Measurements from ENCODE around the gene TRIP11.

Gene TRIP11

GRCh38 chr14:91920526-91920925, 119.3 kb downstream of the TRIP11 start:
- H2BK15ac ChIP-seq (ENCODE audit: low read length): no peak overlapping the region
- H2BK5ac ChIP-seq (ENCODE audit: low read length): no peak overlapping the region
- H3K9me3 ChIP-seq (replicated peaks in 1 of 2; ENCODE audit: control insufficient read depth in 2 of 2, insufficient read depth in 1 of 2, low read depth in 1 of 2, low read length in 2 of 2): no peaks in the 10 kb centered on the region
- no peak overlapping the region for H3K27ac ChIP-seq (replicated peaks; ENCODE audit: low read length)
- DNase-seq (ENCODE audit: low spot score): no peak
- H2AFZ ChIP-seq (ENCODE audit: low read length): no peak overlapping the region
- peaks cover 0 to 1% of the 10 kb centered on the region in 2 donors for H3K4me1 ChIP-seq (ENCODE audit: control insufficient read depth in 2 of 2, insufficient read depth in 1 of 2, low read depth in 1 of 2, low read length in 2 of 2)
- H3K27me3 ChIP-seq (ENCODE audit: control insufficient read depth in 3 of 3, insufficient read depth in 3 of 3, low read depth in 1 of 3, low read length in 3 of 3): peaks cover 0 to 2% (median 0%) of the 10 kb centered on the region in 3 experiments
- no peaks in the 10 kb centered on the region for H3K79me1 ChIP-seq (ENCODE audit: low read depth, low read length)
- no peak overlapping the region for H2BK120ac ChIP-seq (ENCODE audit: low read depth, low read length)
- H2BK12ac ChIP-seq (ENCODE audit: low read length): no peak overlapping the region
- no peak overlapping the region for H2AK5ac ChIP-seq (ENCODE audit: low read depth, low read length)
- no peak overlapping the region for H3K9ac ChIP-seq (ENCODE audit: low read depth, low read length, poor library complexity)
- no peaks in the 10 kb centered on the region for H3K36me3 ChIP-seq (replicated peaks in 1 of 2; ENCODE audit: control insufficient read depth in 2 of 2, insufficient read depth in 2 of 2, low read length in 2 of 2)
- no peak overlapping the region for H3K18ac ChIP-seq (ENCODE audit: low read length)
- no CpG with 5 or more reads among the region's 3 CpGs for WGBS, 2 donors (ENCODE audit: extremely low coverage in 2 of 2, insufficient read length in 2 of 2, insufficient replicate concordance in 1 of 2)
- H3K23ac ChIP-seq (ENCODE audit: low read depth, low read length, poor library complexity): no peak overlapping the region
- no peak overlapping the region for H3K4me2 ChIP-seq (ENCODE audit: insufficient read depth, low read length, poor library complexity, severe bottlenecking)
- H3K4me3 ChIP-seq (ENCODE audit: low read length in 2 of 2): no peak overlapping the region
- H3K14ac ChIP-seq (ENCODE audit: low read length): no peak overlapping the region
- no peak overlapping the region for H3K4ac ChIP-seq (ENCODE audit: low read length)
- H4K91ac ChIP-seq (ENCODE audit: low read depth, low read length, poor library complexity): no peak overlapping the region
- no peak overlapping the region for H4K8ac ChIP-seq (ENCODE audit: low read depth, low read length)

GRCh38 chr14:91919814-91920213, 120.0 kb downstream of the TRIP11 start:
- Histone ChIP-seq H2BK120ac (ENCODE audit: low read depth, low read length) (no peak overlapping the region), H2AFZ (ENCODE audit: low read length) (no peak overlapping the region), H3K9me3 (replicated peaks in 1 of 2; ENCODE audit: control insufficient read depth in 2 of 2, insufficient read depth in 1 of 2, low read depth in 1 of 2, low read length in 2 of 2) (no peaks in the 10 kb centered on the region), H3K4ac (ENCODE audit: low read length) (no peak overlapping the region), H3K36me3 (replicated peaks in 1 of 2; ENCODE audit: control insufficient read depth in 2 of 2, insufficient read depth in 2 of 2, low read length in 2 of 2) (no peaks in the 10 kb centered on the region), H3K18ac (ENCODE audit: low read length) (no peak overlapping the region), H3K27ac (replicated peaks; ENCODE audit: low read length) (no peak overlapping the region), H4K8ac (ENCODE audit: low read depth, low read length) (no peak overlapping the region), H2BK5ac (ENCODE audit: low read length) (no peak overlapping the region), H3K4me2 (ENCODE audit: insufficient read depth, low read length, poor library complexity, severe bottlenecking) (no peak overlapping the region), H3K23ac (ENCODE audit: low read depth, low read length, poor library complexity) (no peak overlapping the region), H3K14ac (ENCODE audit: low read length) (no peak overlapping the region), H2AK5ac (ENCODE audit: low read depth, low read length) (no peak overlapping the region), H3K4me3 (ENCODE audit: low read length in 2 of 2) (no peak overlapping the region), H4K91ac (ENCODE audit: low read depth, low read length, poor library complexity) (no peak overlapping the region), H3K9ac (ENCODE audit: low read depth, low read length, poor library complexity) (no peak overlapping the region), H3K4me1 (ENCODE audit: control insufficient read depth in 2 of 2, insufficient read depth in 1 of 2, low read depth in 1 of 2, low read length in 2 of 2) (peaks cover 0 to 1% of the 10 kb centered on the region in 2 donors), H2BK12ac (ENCODE audit: low read length) (no peak overlapping the region), H3K27me3 (ENCODE audit: control insufficient read depth in 3 of 3, insufficient read depth in 3 of 3, low read depth in 1 of 3, low read length in 3 of 3) (no peaks in the 10 kb centered on the region), H3K79me1 (ENCODE audit: low read depth, low read length) (no peaks in the 10 kb centered on the region), H2BK15ac (ENCODE audit: low read length) (no peak overlapping the region)
- WGBS, 2 donors (ENCODE audit: extremely low coverage in 2 of 2, insufficient read length in 2 of 2, insufficient replicate concordance in 1 of 2): no CpG with 5 or more reads among the region's 4 CpGs
- no peak for DNase-seq (ENCODE audit: low spot score)

- H2AK5ac ChIP-seq (ENCODE audit: low read depth, low read length): no peak overlapping the region
- no peaks in the 10 kb centered on the region for H3K79me1 ChIP-seq (ENCODE audit: low read depth, low read length)
- H3K9me3 ChIP-seq (replicated peaks in 1 of 2; ENCODE audit: control insufficient read depth in 2 of 2, insufficient read depth in 1 of 2, low read depth in 1 of 2, low read length in 2 of 2): no peaks in the 10 kb centered on the region
- no peak overlapping the region for H3K18ac ChIP-seq (ENCODE audit: low read length)
- H2BK12ac ChIP-seq (ENCODE audit: low read length): no peak overlapping the region
- H3K4ac ChIP-seq (ENCODE audit: low read length): no peak overlapping the region
- no peak overlapping the region for H2BK5ac ChIP-seq (ENCODE audit: low read length)
- no peak overlapping the region for H3K4me2 ChIP-seq (ENCODE audit: insufficient read depth, low read length, poor library complexity, severe bottlenecking)
- H3K36me3 ChIP-seq (replicated peaks in 1 of 2; ENCODE audit: control insufficient read depth in 2 of 2, insufficient read depth in 2 of 2, low read length in 2 of 2): no peaks in the 10 kb centered on the region
- no peak for DNase-seq (ENCODE audit: low spot score)
- no peak overlapping the region for H4K91ac ChIP-seq (ENCODE audit: low read depth, low read length, poor library complexity)
- H3K9ac ChIP-seq (ENCODE audit: low read depth, low read length, poor library complexity): no peak overlapping the region
- H3K4me3 ChIP-seq (ENCODE audit: low read length in 2 of 2): no peak overlapping the region
- no peak overlapping the region for H4K8ac ChIP-seq (ENCODE audit: low read depth, low read length)
- H3K27ac ChIP-seq (replicated peaks; ENCODE audit: low read length): no peak overlapping the region
- no peak overlapping the region for H3K23ac ChIP-seq (ENCODE audit: low read depth, low read length, poor library complexity)
- WGBS, 2 donors (ENCODE audit: extremely low coverage in 2 of 2, insufficient read length in 2 of 2, insufficient replicate concordance in 1 of 2): no CpG with 5 or more reads among the region's 5 CpGs
- H3K14ac ChIP-seq (ENCODE audit: low read length): no peak overlapping the region
- no peaks in the 10 kb centered on the region for H3K27me3 ChIP-seq (ENCODE audit: control insufficient read depth in 3 of 3, insufficient read depth in 3 of 3, low read depth in 1 of 3, low read length in 3 of 3)
- H2AFZ ChIP-seq (ENCODE audit: low read length): no peak overlapping the region
- H2BK120ac ChIP-seq (ENCODE audit: low read depth, low read length): no peak overlapping the region
- H2BK15ac ChIP-seq (ENCODE audit: low read length): no peak overlapping the region
- H3K4me1 ChIP-seq (ENCODE audit: control insufficient read depth in 2 of 2, insufficient read depth in 1 of 2, low read depth in 1 of 2, low read length in 2 of 2): peaks cover 0 to 1% of the 10 kb centered on the region in 2 donors
Measured at GRCh38 chr14:91918186-91918883, 121.5 kb downstream of the TRIP11 start.
